HG03439 (cell line): ENCODE results near the gene TBC1D30.

Experiments used
- ATAC-seq: cut with Tn5 transposase; IDR thresholded peaks from one replicate; pipeline ENCODE4 v1.9.1; 2021; ENCODE audit warnings: mild to moderate bottlenecking, moderate library complexity; ENCODE audit not compliant: unreplicated experiment

TBC1D30 gene

GRCh38 chr12:64907097-64907496, 82.7 kb downstream of the TBC1D30 start:
- no peak for ATAC-seq

GRCh38 chr12:64909124-64909523, 84.7 kb downstream of the TBC1D30 start:
- ATAC-seq: no peak

GRCh38 chr12:64911081-64911480, 86.6 kb downstream of the TBC1D30 start:
- no peak for ATAC-seq

- no peak for ATAC-seq
Observed at GRCh38 chr12:64911912-64912311, 87.5 kb downstream of the TBC1D30 start.

- no peak for ATAC-seq
Observed at GRCh38 chr12:64912516-64913255, 88.2 kb downstream of the TBC1D30 start.

GRCh38 chr12:64915242-64915641, 90.8 kb downstream of the TBC1D30 start:
- ATAC-seq: no peak

GRCh38 chr12:64916411-64917261, 92.2 kb downstream of the TBC1D30 start:
- ATAC-seq: no peak

GRCh38 chr12:64918344-64918743, 93.9 kb downstream of the TBC1D30 start:
- ATAC-seq: no peak

- no peak for ATAC-seq
Observed at GRCh38 chr12:64918801-64919200, 94.4 kb downstream of the TBC1D30 start.

GRCh38 chr12:64922853-64923252, 98.4 kb downstream of the TBC1D30 start:
- no peak for ATAC-seq

GRCh38 chr12:64923536-64923935, 99.1 kb downstream of the TBC1D30 start:
- no peak for ATAC-seq
